Testis (tissue), 3 donors: Measurements from ENCODE around the gene HOXC9. TPM values are rescaled to one million over a fixed set of nuclear protein-coding genes. Genes with fewer than 3 reads are reported as not detected.
A peak's percentile ranks its signal among the peaks of the same experiment; 100 is the strongest.

Experiments
- DNase-seq: peaks from one replicate; pipeline ENCODE4 v3.0.0-alpha.2; 2019
- H3K27ac ChIP-seq, 2 donors: fragments of 200-600 bp; sonication (generic); one replicate each; pipeline ENCODE4 v1.5.1; 2019
- H3K27me3 ChIP-seq: fragments of 200-600 bp; sonication (generic); one replicate; pipeline ENCODE4 v1.5.1; 2019
- H3K36me3 ChIP-seq: fragments of 200-600 bp; sonication (generic); one replicate; pipeline ENCODE4 v1.5.1; 2017; ENCODE audit warnings: low read depth; ENCODE audit errors: missing control alignments
- H3K4me1 ChIP-seq: fragments of 200-600 bp; sonication (generic); one replicate; pipeline ENCODE4 v1.5.1; 2019
- H3K4me3 ChIP-seq, 2 donors: fragments of 200-600 bp; sonication (generic); one replicate each; pipeline ENCODE4 v1.5.1; 2017 to 2019
- H3K9me3 ChIP-seq: fragments of 200-600 bp; sonication (generic); one replicate; pipeline ENCODE4 v1.5.1; 2017
- CTCF ChIP-seq, 3 experiments: fragments of 450-650 bp in 2 of 3; fragments of 200-600 bp in 1 of 3; sonication (generic) in 1 of 3; IDR thresholded peaks; one replicate each; pipeline ENCODE4 v1.5.1; 2016 to 2019; ENCODE audit warnings: antibody characterized with exemption in 3 of 3, mild to moderate bottlenecking in 2 of 3, moderate library complexity in 1 of 3
- POLR2A ChIP-seq: fragments of 450-650 bp; IDR thresholded peaks from one replicate; pipeline ENCODE4 v1.6.1; 2017; ENCODE audit warnings: antibody characterized with exemption, mild to moderate bottlenecking, moderate library complexity
- WGBS, 2 donors: methylation state at CpG; one replicate each; pipeline ENCODE4 v1.1.5; 2018; 5-methylcytosine and 5-hydroxymethylcytosine counted together
- intact Hi-C: fragments of 100-400 bp; cut with DNase I; formaldehyde crosslinking; loops from one replicate; pipeline ENCODE4 v1.15.1; 2023; ENCODE audit warnings: low total_unique reads
- polyA plus RNA-seq: library from polyadenylated mRNA; stranded (reverse); fragments of 350-450 nt; fragmentation: Illumina TruSeq; extraction: RNeasy Lipid Tissue Mini Kit (QIAGEN cat#74804); gene quantifications from one replicate; pipeline ENCODE4 v1.2.3, GENCODE V29; 2014; ENCODE audit warnings: low read depth, low replicate concordance; ENCODE audit not compliant: insufficient read depth
- total RNA-seq, 2 donors: library from RNA; depleted of rRNA; stranded (reverse); fragments of >200 nt; gene quantifications; one replicate each; pipeline ENCODE4 v1.2.3, GENCODE V29; 2016

HOXC9 gene
- total and polyA plus RNA-seq, 3 donors from 2014 or later, result 2.4 to 7.8 (median 6.6) TPM

DNA sequence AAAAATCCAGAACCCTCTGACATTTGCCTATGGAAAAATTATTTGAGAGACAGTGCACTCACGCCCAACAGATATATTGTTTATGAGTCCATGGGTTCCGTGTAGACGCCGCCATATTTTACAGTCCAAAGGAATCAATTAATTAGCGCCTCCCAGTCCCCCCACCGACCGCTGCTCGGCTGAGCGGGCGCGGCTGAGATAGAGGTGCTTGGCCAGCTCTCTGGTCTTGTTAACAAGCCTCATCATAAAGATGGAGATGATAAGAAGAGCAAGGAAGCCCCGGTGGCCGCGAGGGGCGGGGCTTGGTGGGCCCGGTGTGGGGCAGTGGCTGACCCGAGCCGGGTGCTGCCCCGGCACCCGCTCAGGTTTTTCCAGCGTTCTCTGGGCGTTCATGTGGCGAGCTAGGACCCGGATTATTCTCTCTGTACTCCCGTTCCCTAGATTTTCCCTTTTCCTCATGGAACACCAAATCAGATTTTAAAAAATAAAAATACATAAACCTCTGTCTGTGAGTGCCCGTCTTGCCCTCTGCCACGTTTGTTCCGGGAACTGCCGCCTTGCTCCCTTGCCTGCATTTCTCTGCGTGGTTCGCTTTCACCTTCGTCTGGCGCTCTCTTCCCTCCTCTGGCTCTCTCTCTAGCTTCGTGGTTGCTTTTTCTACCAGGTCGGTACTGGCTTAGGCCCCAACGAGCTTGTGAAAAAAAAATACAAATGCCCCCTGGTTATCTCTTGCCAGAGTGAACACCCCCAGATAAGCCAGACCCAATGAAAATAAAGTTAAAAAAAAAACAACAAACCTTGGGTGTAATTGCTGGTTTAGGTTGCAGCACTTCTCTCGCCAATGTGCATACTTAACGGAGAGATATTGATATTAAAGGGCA lies 36.3 kb upstream of the HOXC9 start:
- WGBS, 2 donors, result 14 to 15% methylated on average over 37 to 38 of the region's 38 CpGs
- H3K27me3 ChIP-seq, result peaks cover 3% of the 10 kb centered on the region
- no peak overlapping the region for H3K27ac ChIP-seq
- H3K4me3 ChIP-seq, result no peak overlapping the region
- H3K36me3 ChIP-seq, result no peaks in the 10 kb centered on the region
- peaks cover 2% of the 10 kb centered on the region for H3K4me1 ChIP-seq
- TF ChIP-seq POLR2A, result no peak
- TF ChIP-seq CTCF (IDR thresholded peaks at IDR 0.05), result no peak
- H3K9me3 ChIP-seq, result no peaks in the 10 kb centered on the region
- intact Hi-C loops, result no loop called here
- no peak for DNase-seq

DNA sequence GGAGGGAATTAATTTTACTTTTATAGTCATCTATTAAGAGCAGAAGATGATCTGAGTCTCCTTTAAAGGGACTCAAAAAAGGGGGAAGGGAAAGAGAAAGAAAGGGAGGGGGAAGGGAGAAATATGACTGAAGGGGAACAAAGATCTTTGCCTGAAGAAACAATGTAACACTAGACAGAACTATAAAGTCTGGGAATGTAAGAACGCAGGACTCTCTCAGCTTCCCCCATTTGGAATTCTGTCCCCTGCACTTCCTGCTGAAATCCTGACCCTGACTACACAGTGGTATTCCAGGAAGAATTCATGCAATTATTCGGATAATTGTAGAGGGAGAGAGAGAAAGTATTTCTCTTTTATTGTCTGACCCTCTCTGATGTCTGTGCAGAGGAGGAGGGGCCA lies 35.6 kb upstream of the HOXC9 start:
- Histone ChIP-seq H3K4me1 (peaks cover 2% of the 10 kb centered on the region), H3K4me3 (no peak overlapping the region), H3K9me3 (no peaks in the 10 kb centered on the region), H3K36me3 (no peaks in the 10 kb centered on the region), H3K27ac (no peak overlapping the region), H3K27me3 (peaks cover 3% of the 10 kb centered on the region)
- TF ChIP-seq POLR2A (no peak), CTCF (IDR thresholded peaks at IDR 0.05) (no peak)
- intact Hi-C loops, result no loop called here
- WGBS, 2 donors, result 16 to 20% methylated on average over 2 of the region's 2 CpGs
- no peak for DNase-seq

DNA sequence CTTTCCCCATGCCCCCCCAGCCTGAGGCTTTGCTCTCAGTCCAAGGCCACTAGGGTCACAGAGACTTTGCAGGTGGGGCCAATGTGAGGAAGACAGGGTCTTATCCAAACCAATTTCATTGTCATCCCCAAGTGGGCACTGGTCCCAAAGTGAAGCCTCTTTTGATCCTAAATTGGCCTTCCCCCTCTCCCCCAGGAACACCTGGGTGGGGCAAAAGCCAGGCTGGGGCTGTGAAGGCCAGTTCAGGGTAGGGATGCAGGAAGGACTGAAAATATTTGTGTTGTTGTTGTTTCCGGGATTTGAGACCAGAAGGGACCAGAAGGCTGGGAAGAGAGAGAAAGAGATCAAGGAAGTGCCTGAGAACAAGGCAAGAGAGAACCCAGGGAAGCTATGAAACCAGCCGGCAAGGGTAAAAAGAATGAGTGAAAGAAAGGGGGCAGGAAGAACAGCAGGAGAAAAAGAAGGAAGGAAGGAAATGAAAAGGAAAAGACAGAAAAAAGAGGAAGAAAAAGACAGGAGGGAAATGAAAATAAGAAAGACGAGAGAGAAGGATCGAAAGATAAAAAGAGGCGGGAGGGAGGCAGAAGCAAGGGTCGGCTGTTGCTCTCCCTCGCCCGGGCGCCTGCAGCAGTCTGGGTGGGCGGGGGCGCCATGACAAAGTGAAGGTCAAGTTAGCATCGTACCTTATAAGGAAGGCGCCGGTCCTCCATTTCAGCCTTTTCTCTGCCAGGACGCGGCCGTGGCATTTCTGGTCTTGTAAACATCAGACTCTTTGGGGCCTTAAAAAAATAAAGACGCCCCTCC lies 34.5 kb upstream of the HOXC9 start:
- Histone ChIP-seq H3K4me1 (peaks cover 2% of the 10 kb centered on the region), H3K9me3 (no peaks in the 10 kb centered on the region), H3K36me3 (no peaks in the 10 kb centered on the region), H3K27ac (no peak overlapping the region), H3K4me3 (peak overlapping the region in 1 of 2 donors; percentile 27), H3K27me3 (peaks cover 3% of the 10 kb centered on the region)
- no peak for TF ChIP-seq CTCF (IDR thresholded peaks at IDR 0.05)
- 4% methylated on average over 18 of the region's 18 CpGs for WGBS, 2 donors
- intact Hi-C loops, result no loop called here
- DNase-seq, result no peak

DNA sequence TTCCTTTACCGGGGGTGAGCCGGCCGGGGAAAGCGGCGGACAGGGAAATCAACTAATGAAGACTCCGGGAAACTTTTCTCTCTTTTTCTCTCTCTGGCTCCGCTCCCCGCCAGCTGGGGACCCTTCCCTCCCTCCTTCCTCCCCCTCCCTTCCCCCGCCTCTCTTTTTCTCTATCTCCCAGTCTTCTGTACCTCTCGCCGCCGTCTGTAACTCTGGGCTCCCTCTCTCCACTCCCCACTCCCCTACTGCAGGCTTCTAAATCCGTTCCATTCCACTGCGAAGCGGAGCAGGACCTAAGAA lies 33.9 kb upstream of the HOXC9 start:
- H3K36me3 ChIP-seq, result no peaks in the 10 kb centered on the region
- intact Hi-C loops, result no loop called here
- H3K4me1 ChIP-seq, result peaks cover 2% of the 10 kb centered on the region
- H3K27ac ChIP-seq, result no peak overlapping the region
- 7 to 9% methylated on average over 15 of the region's 15 CpGs for WGBS, 2 donors
- TF ChIP-seq POLR2A (no peak), CTCF (IDR thresholded peaks at IDR 0.05) (no peak)
- H3K9me3 ChIP-seq, result no peaks in the 10 kb centered on the region
- H3K27me3 ChIP-seq, result peaks cover 3% of the 10 kb centered on the region
- peak overlapping the region in 1 of 2 donors; percentile 27 for H3K4me3 ChIP-seq
- no peak for DNase-seq
